Measurements from ENCODE around the gene SIRT1.
A peak's percentile ranks its signal among the peaks of the same experiment; 100 is the strongest.

- TF ChIP-seq TAF1 (IDR thresholded peaks at IDR 0.05; ENCODE audit: borderline replicate concordance, insufficient read depth, low read length) (peak; percentile 70; the same call in 1 of the 2 replicates), REST (IDR thresholded peaks at IDR 0.05; ENCODE audit: insufficient read depth in 1 of 2, low read depth in 2 of 2, low read length in 2 of 2) (0 out of 4 replicates have a peak, but pooled peaks of 1 of the 2 experiments have one; percentile 3), POLR2AphosphoS5 (IDR thresholded peaks at IDR 0.05; ENCODE audit: low read depth, low read length) (peak; percentile 89), SIN3A (IDR thresholded peaks at IDR 0.05; ENCODE audit: borderline replicate concordance, insufficient read depth, low read length) (peak; percentile 95; the same call in 1 of the 2 replicates), FOXP2 (optimal IDR thresholded peaks at IDR 0.05; ENCODE audit: borderline replicate concordance, extremely low read depth, extremely low read length, insufficient read depth) (peak; percentile 99)
Measured at GRCh38 chr10:67884313-67884841, at the start of gene SIRT1.

Measured in PFSK-1 (cell line).